Fibroblast of lung (primary cell): ENCODE data around the gene KCNH2. TPM values are rescaled to one million over a fixed set of nuclear protein-coding genes. Genes with fewer than 3 reads are reported as not detected.

Experiments used
- DNase-seq, 2 donors: peaks; one replicate each; pipeline versions ENCODE4 v3.0.0 to v3.0.0-alpha.2; 2010; ENCODE audit warnings: low read depth in 2 of 2
- H2AFZ ChIP-seq: 2 replicates; pipeline ENCODE4 v1.5.1; 2012; ENCODE audit warnings: low read length, control low read depth, inconsistent platforms
- H3K27ac ChIP-seq: 2 replicates; pipeline ENCODE4 v1.5.1; 2011; ENCODE audit warnings: low read length, control low read depth; ENCODE audit not compliant: insufficient read depth
- H3K27me3 ChIP-seq: 2 replicates; pipeline ENCODE4 v1.5.1; 2011; ENCODE audit warnings: mild to moderate bottlenecking, low read length; ENCODE audit not compliant: control insufficient read depth, insufficient read depth
- H3K36me3 ChIP-seq: 2 replicates; pipeline ENCODE4 v1.5.1; 2011; ENCODE audit warnings: low read length; ENCODE audit not compliant: control insufficient read depth, insufficient read depth
- H3K4me1 ChIP-seq: 2 replicates; pipeline ENCODE4 v1.5.1; 2011; ENCODE audit warnings: low read length; ENCODE audit not compliant: control insufficient read depth, insufficient read depth; ENCODE audit errors: extremely low read depth
- H3K4me2 ChIP-seq: 2 replicates; pipeline ENCODE4 v1.5.1; 2011; ENCODE audit warnings: low read length, control low read depth; ENCODE audit not compliant: insufficient read depth; ENCODE audit errors: extremely low read depth
- H3K4me3 ChIP-seq, 4 experiments: fragments of 200-600 bp in 1 of 4; sonication (generic) in 1 of 4; replicated peaks in 1 of 4; 2 replicates each; pipeline ENCODE4 v1.5.1; 2011 to 2016; ENCODE audit warnings: low read length in 4 of 4, low read depth in 3 of 4, mild to moderate bottlenecking in 3 of 4, control low read depth in 2 of 4, inconsistent platforms in 1 of 4, mixed read lengths in 1 of 4; ENCODE audit not compliant: insufficient read depth in 1 of 4; ENCODE audit errors: control extremely low read depth in 1 of 4
- H3K79me2 ChIP-seq: 2 replicates; pipeline ENCODE4 v1.5.1; 2012; ENCODE audit warnings: mild to moderate bottlenecking, low read length, inconsistent platforms; ENCODE audit not compliant: control insufficient read depth, insufficient read depth
- H3K9ac ChIP-seq: 2 replicates; pipeline ENCODE4 v1.5.1; 2011; ENCODE audit warnings: mild to moderate bottlenecking, low read length, control low read depth; ENCODE audit not compliant: insufficient read depth
- H3K9me3 ChIP-seq: 2 replicates; pipeline ENCODE4 v1.5.1; 2012; ENCODE audit warnings: low read depth, low read length; ENCODE audit not compliant: control insufficient read depth, insufficient read depth
- H4K20me1 ChIP-seq: 2 replicates; pipeline ENCODE4 v1.5.1; 2011; ENCODE audit warnings: low read length; ENCODE audit not compliant: control insufficient read depth, insufficient read depth; ENCODE audit errors: extremely low read depth
- EZH2 ChIP-seq: IDR thresholded peaks from 2 replicates; pipeline ENCODE4 v1.5.1; 2012; ENCODE audit warnings: low read length, control low read depth, mild to moderate bottlenecking; ENCODE audit errors: missing control alignments
- polyA plus RNA-seq, 2 donors: library from polyadenylated mRNA; depleted of rRNA in 1 of 2; stranded (reverse) in 1 of 2; unstranded in 1 of 2; fragments of >200 nt; gene quantifications; 2 replicates each; pipeline ENCODE4 v1.2.1, GENCODE V29; 2011 to 2012; ENCODE audit warnings: missing spikeins in 1 of 2
- total RNA-seq: library from RNA; depleted of rRNA; stranded (reverse); fragments of >200 nt; gene quantifications from 2 replicates; pipeline ENCODE4 v1.2.1, GENCODE V29; 2014
- TF ChIP-seq, protein P1 (sequence below), 2 donors: IDR thresholded peaks in 1 of 2; conservative IDR thresholded peaks in 1 of 2; 1 replicate in 1 of 2; 2 replicates in 1 of 2; pipeline ENCODE4 v1.5.1; 2011 to 2012; ENCODE audit warnings: low read length in 2 of 2, control low read depth in 1 of 2, inconsistent platforms in 1 of 2, low read depth in 1 of 2, mild to moderate bottlenecking in 1 of 2

KCNH2 gene
- total and polyA plus RNA-seq, 2 donors (not counting 1 experiment from before 2014, with no cell fraction given): 0.15 to 6.1 TPM

DNA sequence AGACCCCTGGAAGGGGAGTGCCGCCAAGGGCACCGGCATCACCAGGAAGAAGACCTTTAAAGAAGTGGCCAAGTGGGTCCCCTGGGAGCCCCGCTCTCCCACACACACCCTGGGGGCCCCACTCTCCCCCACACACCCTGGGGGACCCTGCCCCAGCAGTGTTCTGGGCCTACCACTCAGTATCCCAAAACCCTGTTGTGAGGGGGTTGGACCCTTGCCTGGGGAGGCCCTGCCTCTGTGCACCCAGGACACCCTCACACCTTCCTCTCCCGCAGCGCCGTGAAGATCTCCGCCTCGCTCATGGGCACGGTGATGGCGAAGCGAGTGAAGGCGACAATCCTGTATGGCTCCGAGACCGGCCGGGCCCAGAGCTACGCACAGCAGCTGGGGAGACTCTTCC is 23.4 kb upstream of the KCNH2 start:
- H3K27me3 ChIP-seq: no peaks in the 10 kb centered on the region
- no peak overlapping the region for H3K4me2 ChIP-seq
- no peak overlapping the region for H3K9ac ChIP-seq
- H3K36me3 ChIP-seq: no peaks in the 10 kb centered on the region
- H3K9me3 ChIP-seq: no peaks in the 10 kb centered on the region
- no peaks in the 10 kb centered on the region for H3K4me1 ChIP-seq
- DNase-seq: no peak
- H3K27ac ChIP-seq: no peak overlapping the region
- H3K4me3 ChIP-seq: no peak overlapping the region
- no peaks in the 10 kb centered on the region for H3K79me2 ChIP-seq
- H4K20me1 ChIP-seq: no peaks in the 10 kb centered on the region
- TF ChIP-seq, protein P1, sequence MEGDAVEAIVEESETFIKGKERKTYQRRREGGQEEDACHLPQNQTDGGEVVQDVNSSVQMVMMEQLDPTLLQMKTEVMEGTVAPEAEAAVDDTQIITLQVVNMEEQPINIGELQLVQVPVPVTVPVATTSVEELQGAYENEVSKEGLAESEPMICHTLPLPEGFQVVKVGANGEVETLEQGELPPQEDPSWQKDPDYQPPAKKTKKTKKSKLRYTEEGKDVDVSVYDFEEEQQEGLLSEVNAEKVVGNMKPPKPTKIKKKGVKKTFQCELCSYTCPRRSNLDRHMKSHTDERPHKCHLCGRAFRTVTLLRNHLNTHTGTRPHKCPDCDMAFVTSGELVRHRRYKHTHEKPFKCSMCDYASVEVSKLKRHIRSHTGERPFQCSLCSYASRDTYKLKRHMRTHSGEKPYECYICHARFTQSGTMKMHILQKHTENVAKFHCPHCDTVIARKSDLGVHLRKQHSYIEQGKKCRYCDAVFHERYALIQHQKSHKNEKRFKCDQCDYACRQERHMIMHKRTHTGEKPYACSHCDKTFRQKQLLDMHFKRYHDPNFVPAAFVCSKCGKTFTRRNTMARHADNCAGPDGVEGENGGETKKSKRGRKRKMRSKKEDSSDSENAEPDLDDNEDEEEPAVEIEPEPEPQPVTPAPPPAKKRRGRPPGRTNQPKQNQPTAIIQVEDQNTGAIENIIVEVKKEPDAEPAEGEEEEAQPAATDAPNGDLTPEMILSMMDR (conservative IDR thresholded peaks at IDR 0.05 in 1 of 2, IDR thresholded peaks at IDR 0.05 in 1 of 2; ENCODE audit: low read depth in 1 of 2, low read length in 2 of 2): no peak
- no peak for TF ChIP-seq EZH2
- no peak overlapping the region for H2AFZ ChIP-seq

DNA sequence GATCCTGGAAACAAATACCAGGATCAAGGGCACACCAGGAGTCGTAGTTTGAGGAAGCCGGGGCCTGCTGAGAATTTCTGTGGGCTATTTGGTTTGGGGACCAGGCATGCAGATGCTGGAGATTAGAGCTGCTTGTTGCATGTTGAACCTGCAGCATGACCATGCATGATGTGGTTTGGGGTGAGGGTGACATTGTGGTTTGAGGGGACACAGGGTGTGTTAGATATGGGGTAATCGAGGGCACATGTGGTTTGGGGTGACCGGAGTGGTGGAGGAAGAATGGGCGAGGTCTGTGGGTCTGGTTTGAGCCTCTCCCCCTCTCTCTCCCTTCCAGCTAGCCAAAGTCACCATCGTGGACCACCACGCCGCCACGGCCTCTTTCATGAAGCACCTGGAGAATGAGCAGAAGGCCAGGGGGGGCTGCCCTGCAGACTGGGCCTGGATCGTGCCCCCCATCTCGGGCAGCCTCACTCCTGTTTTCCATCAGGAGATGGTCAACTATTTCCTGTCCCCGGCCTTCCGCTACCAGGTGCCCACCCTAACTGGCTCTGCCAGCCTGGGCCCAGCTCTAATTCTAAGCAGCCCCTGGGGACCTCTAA is 22.9 kb upstream of the KCNH2 start:
- no peaks in the 10 kb centered on the region for H3K4me1 ChIP-seq
- no peak overlapping the region for H3K4me3 ChIP-seq
- H3K27ac ChIP-seq: no peak overlapping the region
- no peak overlapping the region for H3K9ac ChIP-seq
- H4K20me1 ChIP-seq: no peaks in the 10 kb centered on the region
- H3K27me3 ChIP-seq: no peaks in the 10 kb centered on the region
- no peaks in the 10 kb centered on the region for H3K36me3 ChIP-seq
- no peaks in the 10 kb centered on the region for H3K79me2 ChIP-seq
- TF ChIP-seq, protein P1 (conservative IDR thresholded peaks at IDR 0.05 in 1 of 2, IDR thresholded peaks at IDR 0.05 in 1 of 2; ENCODE audit: low read depth in 1 of 2, low read length in 2 of 2): no peak
- no peak for TF ChIP-seq EZH2
- no peak for DNase-seq
- H2AFZ ChIP-seq: no peak overlapping the region
- H3K9me3 ChIP-seq: no peaks in the 10 kb centered on the region
- H3K4me2 ChIP-seq: no peak overlapping the region

DNA sequence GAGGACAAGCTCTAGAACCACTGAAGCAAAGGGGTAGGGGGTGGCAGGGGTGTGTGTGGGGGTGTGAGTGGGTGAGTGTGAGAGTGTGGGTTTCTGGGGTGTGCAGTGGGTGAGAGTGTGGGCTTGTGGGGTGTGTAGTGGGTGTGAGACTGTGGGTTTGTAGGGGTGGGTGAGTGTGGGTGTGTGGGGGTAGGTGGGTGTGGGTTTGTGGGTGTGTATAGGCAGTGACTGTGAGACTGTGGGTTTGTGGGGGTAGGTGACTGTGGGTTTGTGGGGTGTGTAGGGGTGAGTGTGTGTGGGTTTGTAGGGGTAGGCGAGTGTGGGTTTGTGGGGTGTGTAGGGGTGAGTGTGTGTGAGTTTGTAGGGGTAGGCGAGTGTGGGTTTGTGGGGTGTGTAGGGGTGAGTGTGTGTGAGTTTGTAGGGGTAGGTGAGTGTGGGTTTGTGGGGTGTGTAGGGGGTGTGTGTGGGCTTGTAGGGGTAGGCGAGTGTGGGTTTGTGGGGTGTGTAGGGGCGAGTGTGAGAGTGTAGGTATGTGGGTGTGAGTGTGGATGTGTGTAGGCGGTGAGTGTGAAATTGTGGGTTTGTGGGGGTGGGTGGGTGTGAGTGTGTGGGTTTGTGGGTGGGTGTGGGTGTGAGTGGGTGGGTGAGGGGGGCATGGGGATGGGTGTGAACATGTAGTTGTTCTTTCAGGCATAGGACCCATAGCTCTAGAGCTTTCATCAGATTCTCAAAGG is 21.5 kb upstream of the KCNH2 start:
- H3K79me2 ChIP-seq: no peaks in the 10 kb centered on the region

More for the DNA sequence above, 21.5 kb upstream of the KCNH2 start:
- H3K4me3 ChIP-seq: no peak overlapping the region
- H3K4me1 ChIP-seq: no peaks in the 10 kb centered on the region
- no peak overlapping the region for H2AFZ ChIP-seq
- H3K27ac ChIP-seq: no peak overlapping the region
- H3K9ac ChIP-seq: no peak overlapping the region
- DNase-seq: no peak
- no peaks in the 10 kb centered on the region for H3K36me3 ChIP-seq
- no peaks in the 10 kb centered on the region for H4K20me1 ChIP-seq
- TF ChIP-seq EZH2: no peak
- TF ChIP-seq, protein P1 (conservative IDR thresholded peaks at IDR 0.05 in 1 of 2, IDR thresholded peaks at IDR 0.05 in 1 of 2; ENCODE audit: low read depth in 1 of 2, low read length in 2 of 2): no peak
- no peaks in the 10 kb centered on the region for H3K9me3 ChIP-seq
- H3K4me2 ChIP-seq: no peak overlapping the region
- no peaks in the 10 kb centered on the region for H3K27me3 ChIP-seq
